Measurements from ENCODE around the gene AFG1L.

AFG1L gene

GRCh38 chr6:108452711-108453195 lies 157.9 kb downstream of the AFG1L start:
- no peak for DNase-seq (ENCODE audit: low read depth in 1 of 2, low spot score in 1 of 2)

DNA sequence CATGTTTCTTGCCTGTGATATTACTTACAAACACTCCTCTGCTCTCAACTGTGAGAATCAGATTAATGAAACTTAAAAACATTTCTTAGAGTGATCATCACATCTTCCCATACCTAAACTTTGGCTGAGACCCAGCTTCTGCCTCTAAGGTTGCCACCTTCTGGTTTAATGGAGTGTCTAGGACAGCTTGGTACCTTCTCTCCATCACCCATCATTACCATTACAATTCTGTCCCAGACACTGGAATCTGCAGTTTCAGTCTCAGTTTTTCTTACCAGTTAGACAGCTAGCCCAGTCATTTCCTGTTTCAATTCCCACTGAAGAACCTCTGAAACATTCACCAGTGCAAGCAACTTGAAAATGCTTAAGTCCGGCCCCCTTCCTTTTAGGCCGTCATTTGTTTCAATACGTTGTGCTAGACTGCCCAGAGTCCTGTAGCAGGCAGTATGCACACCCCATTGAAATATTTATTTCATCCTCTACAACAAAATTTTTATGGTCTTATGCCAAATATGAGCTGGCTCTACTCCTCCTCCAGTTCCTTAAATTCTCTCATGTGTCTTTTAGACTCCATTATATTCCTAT lies 158.8 kb downstream of the AFG1L start:
- DNase-seq (ENCODE audit: low read depth in 1 of 2, low spot score in 1 of 2): no peak

GRCh38 chr6:108454356-108454755 lies 159.5 kb downstream of the AFG1L start:
- DNase-seq (ENCODE audit: low read depth in 1 of 2, low spot score in 1 of 2): no peak

DNA sequence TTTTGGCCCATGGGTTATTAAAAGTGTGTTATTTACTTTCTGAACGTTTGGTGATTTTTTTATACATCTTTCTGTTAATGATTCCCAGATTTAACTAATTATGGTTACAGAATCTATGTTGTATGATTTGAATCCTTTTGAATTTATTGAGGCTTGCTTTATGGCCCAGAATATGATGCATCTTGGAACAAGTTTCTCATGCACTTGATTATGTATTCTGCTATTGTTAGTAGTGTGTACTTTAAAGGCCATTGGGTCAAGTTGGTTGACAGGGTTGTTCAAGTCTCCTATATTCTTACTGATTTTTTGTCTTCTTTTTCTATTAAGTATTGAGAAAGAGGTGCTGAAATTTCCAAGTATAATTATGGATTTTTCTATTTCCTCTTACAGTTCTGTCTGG lies 160.8 kb downstream of the AFG1L start:
- no peak for DNase-seq (ENCODE audit: low read depth in 1 of 2, low spot score in 1 of 2)

- DNase-seq (ENCODE audit: low read depth in 1 of 2, low spot score in 1 of 2): no peak
Observed at GRCh38 chr6:108463784-108464183, 168.9 kb downstream of the AFG1L start.

- DNase-seq (ENCODE audit: low read depth in 1 of 2, low spot score in 1 of 2): no peak
Observed at GRCh38 chr6:108464418-108465097, 169.7 kb downstream of the AFG1L start.

DNA sequence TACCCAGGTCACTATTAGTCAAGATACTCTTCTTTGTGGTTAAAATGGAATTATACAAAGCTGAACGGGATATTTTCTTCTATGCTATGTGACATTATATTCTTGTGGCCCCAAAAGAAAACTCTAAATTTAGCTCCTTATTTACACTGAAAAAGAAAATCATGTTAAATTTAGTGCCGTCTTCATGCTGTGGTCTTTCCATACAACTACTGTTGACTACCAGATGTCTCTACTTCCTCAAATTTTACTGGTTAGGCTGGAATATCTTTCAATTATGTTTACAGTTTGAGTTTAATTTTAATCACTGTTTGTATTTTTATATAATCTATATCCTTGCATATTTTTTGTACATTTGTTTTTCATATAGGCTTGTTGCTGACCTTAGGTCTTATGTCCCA lies 170.2 kb downstream of the AFG1L start:
- no peak for DNase-seq (ENCODE audit: low read depth in 1 of 2, low spot score in 1 of 2)

GRCh38 chr6:108468346-108468745 lies 173.5 kb downstream of the AFG1L start:
- no peak for DNase-seq (ENCODE audit: low read depth in 1 of 2, low spot score in 1 of 2)

DNA sequence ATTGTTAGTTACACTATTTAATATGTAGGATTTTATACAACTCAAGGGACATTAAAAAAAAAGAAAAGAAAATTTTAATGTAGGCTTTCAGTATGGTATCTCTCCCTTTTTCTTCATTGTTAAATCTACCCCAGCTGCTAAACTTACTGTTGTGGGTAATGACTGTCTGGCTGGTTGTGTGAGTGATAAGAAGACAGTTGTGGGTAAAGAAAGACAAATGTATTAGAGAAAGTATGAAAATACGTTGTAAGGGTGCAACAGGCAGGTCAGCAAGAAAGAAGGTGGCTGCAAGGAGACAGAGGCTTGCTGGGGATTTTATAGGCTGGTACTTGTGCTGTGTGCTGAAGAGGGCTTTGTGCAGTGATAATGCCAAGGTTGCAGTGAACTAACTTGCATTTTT lies 174.5 kb downstream of the AFG1L start:
- no peak for DNase-seq (ENCODE audit: low read depth in 1 of 2, low spot score in 1 of 2)

- no peak for DNase-seq (ENCODE audit: low read depth in 1 of 2, low spot score in 1 of 2)
Observed at GRCh38 chr6:108473197-108473596, 178.3 kb downstream of the AFG1L start.

- DNase-seq (ENCODE audit: low read depth in 1 of 2, low spot score in 1 of 2): no peak
Observed at GRCh38 chr6:108476376-108476775, 181.5 kb downstream of the AFG1L start.

- no peak for DNase-seq (ENCODE audit: low read depth in 1 of 2, low spot score in 1 of 2)
Observed at GRCh38 chr6:108476847-108477430, 182.1 kb downstream of the AFG1L start.

DNA sequence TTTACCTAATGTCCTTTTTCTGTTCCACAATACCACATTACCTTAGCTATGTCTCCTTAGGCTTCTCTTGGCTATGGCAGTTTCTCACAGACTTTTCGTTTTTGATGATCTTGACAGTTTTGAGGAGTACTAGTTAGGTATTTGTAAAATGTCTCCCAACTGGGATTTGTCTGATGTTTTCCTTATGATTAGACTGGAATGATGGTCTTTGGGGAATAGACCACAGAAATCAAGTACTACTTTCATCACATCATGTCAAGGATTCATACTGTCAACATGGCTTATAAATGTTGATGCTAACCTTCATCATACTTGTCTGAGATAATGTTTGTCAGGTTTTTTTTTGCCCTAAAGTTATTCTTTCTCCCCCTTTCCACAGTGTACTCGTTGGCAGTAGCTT lies 187.7 kb downstream of the AFG1L start:
- DNase-seq (ENCODE audit: low read depth in 1 of 2, low spot score in 1 of 2): no peak

- DNase-seq (ENCODE audit: low read depth in 1 of 2, low spot score in 1 of 2): no peak
Observed at GRCh38 chr6:108484016-108484415, 189.2 kb downstream of the AFG1L start.

DNA sequence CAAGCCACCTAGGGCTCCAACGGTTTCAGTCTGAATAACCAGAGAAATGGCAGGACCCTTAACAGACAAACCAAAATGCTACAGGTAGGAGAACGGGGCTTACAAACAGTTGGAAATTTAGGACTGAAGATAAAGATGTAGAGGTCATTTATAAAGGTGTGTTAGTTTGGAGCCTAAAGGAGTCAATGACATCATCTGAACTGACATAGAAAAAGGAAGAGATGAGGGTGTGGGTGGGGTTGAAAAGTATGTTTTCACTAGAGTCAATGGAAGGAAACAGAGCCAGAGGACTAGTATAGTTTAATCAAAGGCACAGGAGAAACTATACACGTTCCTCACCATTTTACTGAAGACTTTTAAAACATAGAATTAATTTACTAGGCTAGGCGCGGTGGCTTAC lies 194.8 kb downstream of the AFG1L start:
- no peak for DNase-seq (ENCODE audit: low read depth in 1 of 2, low spot score in 1 of 2)

DNA sequence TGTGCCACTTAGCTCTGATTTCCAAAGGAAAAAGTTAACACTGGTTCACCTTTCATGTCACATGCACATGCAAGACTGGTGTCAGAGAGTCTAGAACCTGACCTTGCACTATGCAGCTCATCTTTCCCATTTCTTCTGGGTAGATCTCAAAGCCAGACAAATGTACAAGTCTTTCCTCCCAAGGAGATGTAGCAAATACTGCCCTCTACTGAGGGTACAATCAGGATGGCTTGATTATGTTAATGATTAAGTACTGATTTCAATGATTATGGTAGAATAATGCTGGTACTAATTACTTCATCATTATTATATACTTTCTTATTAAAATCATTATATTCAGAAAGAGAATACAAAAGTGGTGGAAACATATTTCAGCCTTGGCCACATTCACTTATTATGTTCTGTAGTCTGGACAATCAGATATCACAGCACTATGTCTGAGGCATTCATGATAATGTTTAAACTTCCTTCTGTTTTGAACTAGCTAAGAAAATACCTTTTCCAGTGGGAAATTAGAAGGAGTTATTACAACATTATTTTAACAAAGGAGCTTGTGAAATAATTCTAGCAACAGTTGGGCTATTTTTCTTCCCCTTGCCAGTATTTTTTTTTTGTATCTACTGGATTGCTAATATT lies 197.4 kb downstream of the AFG1L start:
- no peak for DNase-seq (ENCODE audit: low read depth in 1 of 2, low spot score in 1 of 2)

DNA sequence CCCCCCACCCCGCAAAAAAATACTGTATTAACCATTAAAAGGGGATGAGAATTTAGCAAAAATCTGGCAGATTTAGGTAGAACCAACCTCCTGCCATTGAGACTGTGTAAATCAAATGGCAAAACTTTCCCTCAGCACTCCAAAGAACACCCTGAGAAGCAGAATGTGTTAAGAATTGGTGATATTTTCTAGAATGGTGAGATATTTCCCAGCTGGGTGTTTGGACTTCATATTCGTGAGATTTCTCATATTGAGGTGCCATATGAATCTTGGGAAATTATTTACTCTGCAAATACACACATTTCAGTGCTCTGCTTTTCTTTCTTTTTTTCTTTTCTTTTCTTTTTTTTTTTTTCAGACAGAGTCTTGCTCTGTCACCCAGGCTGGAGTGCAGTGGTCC lies 199.6 kb downstream of the AFG1L start:
- no peak for DNase-seq (ENCODE audit: low read depth in 1 of 2, low spot score in 1 of 2)

DNA sequence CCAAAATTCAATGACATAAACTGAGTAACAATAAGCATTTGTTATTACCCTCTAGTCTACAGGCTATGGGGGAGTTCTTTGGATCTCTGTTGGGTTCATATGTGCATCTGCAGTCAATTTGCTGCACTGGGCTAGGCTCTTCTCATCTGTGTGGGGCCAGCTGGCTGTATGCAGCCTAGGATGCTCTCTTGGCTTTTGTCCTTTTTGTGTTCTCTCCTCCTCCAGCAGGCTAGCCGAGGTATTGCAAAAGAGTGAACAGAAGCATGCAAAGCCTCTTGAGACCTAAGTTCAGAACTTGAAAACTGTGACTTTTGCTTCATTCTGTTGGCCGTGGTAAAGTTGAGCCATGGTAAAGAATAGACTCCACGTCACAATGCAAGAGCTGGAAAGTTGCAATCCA lies 203.0 kb downstream of the AFG1L start:
- no peak for DNase-seq (ENCODE audit: low read depth in 1 of 2, low spot score in 1 of 2)

GRCh38 chr6:108501559-108501958 lies 206.7 kb downstream of the AFG1L start:
- no peak for DNase-seq (ENCODE audit: low read depth in 1 of 2, low spot score in 1 of 2)

GRCh38 chr6:108502832-108503231 lies 208.0 kb downstream of the AFG1L start:
- no peak for DNase-seq (ENCODE audit: low read depth in 1 of 2, low spot score in 1 of 2)

- DNase-seq (ENCODE audit: low read depth in 1 of 2, low spot score in 1 of 2): no peak
Observed at GRCh38 chr6:108507316-108507715, 212.5 kb downstream of the AFG1L start.
